ENCODE measurements around the gene AR.

Gene AR

GRCh38 chrX:67524950-67525691, 18.7 kb upstream of the AR start:
- no peak for DNase-seq (ENCODE audit: insufficient read length, low spot score)
- no peak for FAIRE-seq
- TF ChIP-seq PAX5 (IDR thresholded peaks at IDR 0.05; ENCODE audit: insufficient read depth, low read length, severe bottlenecking) = no peak

GRCh38 chrX:67536564-67536963, 7.3 kb upstream of the AR start:
- no peak for DNase-seq (ENCODE audit: insufficient read length, low spot score)
- no peak for FAIRE-seq
- TF ChIP-seq SPI1 (IDR thresholded peaks at IDR 0.05; ENCODE audit: low read depth, low read length) (no peak), POLR2AphosphoS5 (IDR thresholded peaks at IDR 0.05; ENCODE audit: low read depth, low read length) (no peak), PAX5 (IDR thresholded peaks at IDR 0.05; ENCODE audit: insufficient read depth, low read length, severe bottlenecking) (no peak), TAF1 (IDR thresholded peaks at IDR 0.05; ENCODE audit: low read depth, low read length) (no peak), POU2F2 (IDR thresholded peaks at IDR 0.05; ENCODE audit: low read depth, low read length) (no peak), POLR2A (IDR thresholded peaks at IDR 0.05; ENCODE audit: low read depth, low read length) (no peak)

GRCh38 chrX:67538383-67538782, 5.4 kb upstream of the AR start:
- FAIRE-seq (no peak), DNase-seq (ENCODE audit: insufficient read length, low spot score) (no peak)
- TF ChIP-seq PAX5 (IDR thresholded peaks at IDR 0.05; ENCODE audit: insufficient read depth, low read length, severe bottlenecking) (no peak), SPI1 (IDR thresholded peaks at IDR 0.05; ENCODE audit: low read depth, low read length) (no peak)

GRCh38 chrX:67544281-67545035, 637 bp downstream of the AR start:
- TF ChIP-seq TAF1 (IDR thresholded peaks at IDR 0.05; ENCODE audit: low read depth, low read length) = no peak
- no peak for TF ChIP-seq POLR2A (IDR thresholded peaks at IDR 0.05; ENCODE audit: low read depth, low read length)
- TF ChIP-seq SPI1 (IDR thresholded peaks at IDR 0.05; ENCODE audit: low read depth, low read length) = no peak
- no peak for TF ChIP-seq PAX5 (IDR thresholded peaks at IDR 0.05; ENCODE audit: insufficient read depth, low read length, severe bottlenecking)
- no peak for TF ChIP-seq POU2F2 (IDR thresholded peaks at IDR 0.05; ENCODE audit: low read depth, low read length)
- FAIRE-seq (no peak), DNase-seq (ENCODE audit: insufficient read length, low spot score) (no peak)

GRCh38 chrX:67545036-67545821, 1.4 kb downstream of the AR start:
- no peak for FAIRE-seq
- TF ChIP-seq SPI1 (IDR thresholded peaks at IDR 0.05; ENCODE audit: low read depth, low read length) (no peak), POLR2AphosphoS5 (IDR thresholded peaks at IDR 0.05; ENCODE audit: low read depth, low read length) (no peak), POU2F2 (IDR thresholded peaks at IDR 0.05; ENCODE audit: low read depth, low read length) (no peak), POLR2A (IDR thresholded peaks at IDR 0.05; ENCODE audit: low read depth, low read length) (no peak), TAF1 (IDR thresholded peaks at IDR 0.05; ENCODE audit: low read depth, low read length) (no peak), PAX5 (IDR thresholded peaks at IDR 0.05; ENCODE audit: insufficient read depth, low read length, severe bottlenecking) (no peak)

GRCh38 chrX:67545893-67546495, 2.2 kb downstream of the AR start:
- no peak for TF ChIP-seq POU2F2 (IDR thresholded peaks at IDR 0.05; ENCODE audit: low read depth, low read length)
- TF ChIP-seq POLR2AphosphoS5 (IDR thresholded peaks at IDR 0.05; ENCODE audit: low read depth, low read length) = no peak
- TF ChIP-seq PAX5 (IDR thresholded peaks at IDR 0.05; ENCODE audit: insufficient read depth, low read length, severe bottlenecking) = no peak
- no peak for TF ChIP-seq TAF1 (IDR thresholded peaks at IDR 0.05; ENCODE audit: low read depth, low read length)
- no peak for TF ChIP-seq POLR2A (IDR thresholded peaks at IDR 0.05; ENCODE audit: low read depth, low read length)
- no peak for TF ChIP-seq SPI1 (IDR thresholded peaks at IDR 0.05; ENCODE audit: low read depth, low read length)
- DNase-seq (ENCODE audit: insufficient read length, low spot score) = no peak
- no peak for FAIRE-seq

More at GRCh38 chrX:67545036-67545821, 1.4 kb downstream of the AR start:
- DNase-seq (ENCODE audit: insufficient read length, low spot score) = no peak

GRCh38 chrX:67546496-67547423, 2.9 kb downstream of the AR start:
- FAIRE-seq (no peak), DNase-seq (ENCODE audit: insufficient read length, low spot score) (no peak)
- TF ChIP-seq POU2F2 (IDR thresholded peaks at IDR 0.05; ENCODE audit: low read depth, low read length) (no peak), PAX5 (IDR thresholded peaks at IDR 0.05; ENCODE audit: insufficient read depth, low read length, severe bottlenecking) (no peak), POLR2AphosphoS5 (IDR thresholded peaks at IDR 0.05; ENCODE audit: low read depth, low read length) (no peak), POLR2A (IDR thresholded peaks at IDR 0.05; ENCODE audit: low read depth, low read length) (no peak), TAF1 (IDR thresholded peaks at IDR 0.05; ENCODE audit: low read depth, low read length) (no peak), SPI1 (IDR thresholded peaks at IDR 0.05; ENCODE audit: low read depth, low read length) (no peak)

- no peak for FAIRE-seq
- no peak for TF ChIP-seq TAF1 (IDR thresholded peaks at IDR 0.05; ENCODE audit: low read depth, low read length)
- TF ChIP-seq POLR2AphosphoS5 (IDR thresholded peaks at IDR 0.05; ENCODE audit: low read depth, low read length) = no peak
- no peak for TF ChIP-seq POU2F2 (IDR thresholded peaks at IDR 0.05; ENCODE audit: low read depth, low read length)
- TF ChIP-seq POLR2A (IDR thresholded peaks at IDR 0.05; ENCODE audit: low read depth, low read length) = no peak
- no peak for TF ChIP-seq PAX5 (IDR thresholded peaks at IDR 0.05; ENCODE audit: insufficient read depth, low read length, severe bottlenecking)
- TF ChIP-seq SPI1 (IDR thresholded peaks at IDR 0.05; ENCODE audit: low read depth, low read length) = no peak
- DNase-seq (ENCODE audit: insufficient read length, low spot score) = no peak
These were observed 11.9 kb downstream of the AR start for GRCh38 chrX:67555578-67556203.
